Right atrium auricular region (tissue), 2 donors: ENCODE measurements around the gene CLDN9. TPM values are rescaled to one million over a fixed set of nuclear protein-coding genes. Genes with fewer than 3 reads are reported as not detected.
A peak's percentile ranks its signal among the peaks of the same experiment; 100 is the strongest.

Experiments
- DNase-seq: peaks from one replicate; pipeline ENCODE4 v3.0.0-alpha.2; 2019; ENCODE audit warnings: low spot score
- H3K27ac ChIP-seq, 2 donors: fragments of 200-600 bp; sonication (generic); 1 replicate in 1 of 2; 2 replicates in 1 of 2; pipeline ENCODE4 v1.5.1; 2016 to 2019
- H3K27me3 ChIP-seq, 2 donors: fragments of 200-600 bp; sonication (generic); one replicate each; pipeline versions ENCODE4 v1.5.1 to v1.6.0; 2017 to 2019
- H3K36me3 ChIP-seq: fragments of 200-600 bp; sonication (generic); one replicate; pipeline ENCODE4 v1.5.1; 2016
- H3K4me1 ChIP-seq, 2 donors: fragments of 200-600 bp; sonication (generic); one replicate each; pipeline versions ENCODE4 v1.5.1 to v1.6.0; 2017 to 2019
- H3K4me3 ChIP-seq, 2 donors: fragments of 200-600 bp; sonication (generic); 1 replicate in 1 of 2; 2 replicates in 1 of 2; pipeline ENCODE4 v1.5.1; 2017 to 2019; ENCODE audit warnings: mild to moderate bottlenecking in 1 of 2, moderate library complexity in 1 of 2
- H3K9me3 ChIP-seq, 2 donors: fragments of 200-600 bp; sonication (generic); one replicate each; pipeline ENCODE4 v1.5.1; 2019
- CTCF ChIP-seq, 2 donors: fragments of 200-600 bp; sonication (generic); IDR thresholded peaks; one replicate each; pipeline ENCODE4 v1.5.1; 2019; ENCODE audit warnings: antibody characterized with exemption in 2 of 2
- total RNA-seq, 2 donors: library from RNA; depleted of rRNA; stranded (reverse); fragments of >200 nt; gene quantifications; one replicate each; pipeline ENCODE4 v1.1.0, GENCODE V29; 2016

The CLDN9 gene
- total RNA-seq, 2 donors from 2014 or later: 0.39 TPM; not detected in 1

GRCh38 chr16:3017344-3017743 is 4.6 kb downstream of the CLDN9 start:
- no peak for DNase-seq
- no peak for TF ChIP-seq CTCF (IDR thresholded peaks at IDR 0.05)
- Histone ChIP-seq H3K4me1 (peaks cover 0 to 32% of the 10 kb centered on the region in 2 donors), H3K27me3 (peaks cover 0 to 12% of the 10 kb centered on the region in 2 donors), H3K4me3 (no peak overlapping the region), H3K9me3 (no peaks in the 10 kb centered on the region), H3K27ac (no peak overlapping the region), H3K36me3 (no peaks in the 10 kb centered on the region)

DNA sequence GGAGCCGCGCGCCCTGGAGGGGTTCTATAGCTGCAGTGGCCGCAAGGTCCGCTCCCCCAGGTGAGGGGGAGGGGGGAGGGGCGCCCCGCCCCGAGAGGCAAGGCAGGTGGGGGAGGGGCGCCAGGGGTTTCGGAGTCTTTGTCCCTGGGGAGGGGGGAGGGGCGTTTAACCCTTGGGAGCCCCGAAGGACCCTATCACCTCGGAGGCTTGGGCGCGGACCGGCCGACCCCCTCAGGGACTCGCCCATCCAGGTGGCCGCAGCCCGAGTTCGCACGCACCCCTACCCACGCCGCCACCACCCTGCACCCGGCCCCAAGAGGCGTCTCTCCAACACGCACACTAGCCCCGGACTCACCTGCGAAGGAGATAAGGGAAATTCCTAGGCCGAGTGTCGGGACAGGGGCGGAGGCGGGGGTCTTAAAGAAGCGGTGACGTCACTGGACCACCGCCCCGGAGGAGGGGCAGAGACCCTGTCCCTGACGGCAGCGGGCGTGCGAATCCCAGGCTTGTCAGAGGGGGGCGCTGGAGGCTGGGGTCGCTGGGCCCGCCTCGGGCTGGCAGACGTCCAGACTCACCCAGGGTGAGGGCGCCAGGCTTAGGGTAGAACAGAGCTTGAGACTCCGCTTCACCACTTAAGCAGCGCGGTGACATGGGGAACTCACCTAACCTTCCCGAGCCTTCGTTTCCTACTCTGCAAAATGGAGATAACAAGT is 5.2 kb downstream of the CLDN9 start, which contains the start of gene CLDN6:
CLDN6 (minus strand) TSS at position 390 of the 713 bp plus-strand sequence. CDS start 2,162 bp downstream, outside the sequence.
- H3K27ac ChIP-seq: no peak within 1 kb of the TSS
- H3K4me1 ChIP-seq: peaks cover 0 to 38% of the 10 kb centered on the region in 2 donors
- DNase-seq: no peak
- H3K9me3 ChIP-seq: no peaks in the 10 kb centered on the region
- no peaks in the 10 kb centered on the region for H3K36me3 ChIP-seq
- TF ChIP-seq CTCF (IDR thresholded peaks at IDR 0.05): no peak
- H3K27me3 ChIP-seq: peaks cover 0 to 11% of the 10 kb centered on the region in 2 donors
- H3K4me3 ChIP-seq: no peak within 1 kb of the TSS

- peak overlapping the region in 1 of 2 donors; percentile 99 for H3K27ac ChIP-seq
- H3K4me1 ChIP-seq: peaks cover 0 to 51% of the 10 kb centered on the region in 2 donors
- no peak for DNase-seq
- no peak for TF ChIP-seq CTCF (IDR thresholded peaks at IDR 0.05)
- peaks cover 0 to 11% of the 10 kb centered on the region in 2 donors for H3K27me3 ChIP-seq
- H3K4me3 ChIP-seq: peak overlapping the region; percentile 74 to 94
- no peaks in the 10 kb centered on the region for H3K36me3 ChIP-seq
- no peaks in the 10 kb centered on the region for H3K9me3 ChIP-seq
Measured at GRCh38 chr16:3019594-3020246, 7.0 kb downstream of the CLDN9 start.

DNA sequence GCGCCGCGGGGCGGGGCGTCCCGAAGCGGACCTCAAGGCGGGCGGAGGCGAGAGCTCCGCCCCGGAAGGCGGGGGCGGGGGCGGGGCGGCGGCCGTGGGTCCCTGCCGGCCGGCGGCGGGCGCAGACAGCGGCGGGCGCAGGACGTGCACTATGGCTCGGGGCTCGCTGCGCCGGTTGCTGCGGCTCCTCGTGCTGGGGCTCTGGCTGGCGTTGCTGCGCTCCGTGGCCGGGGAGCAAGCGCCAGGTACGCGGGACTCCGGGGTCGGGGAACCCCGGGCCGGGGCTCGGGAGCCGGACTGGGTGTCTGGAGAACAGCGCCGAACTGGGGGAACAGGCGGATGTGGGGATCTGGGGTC is 7.5 kb downstream of the CLDN9 start, which contains the start of gene TNFRSF12A:
TNFRSF12A (plus strand) TSS at position 122 of the 357 bp plus-strand sequence; CDS start at position 152, 30 bp downstream.
- TF ChIP-seq CTCF (IDR thresholded peaks at IDR 0.05): peak in 1 of 2 donors; percentile 26
- no peaks in the 10 kb centered on the region for H3K9me3 ChIP-seq
- H3K36me3 ChIP-seq: no peaks in the 10 kb centered on the region
- peaks cover 0 to 11% of the 10 kb centered on the region in 2 donors for H3K27me3 ChIP-seq
- H3K4me1 ChIP-seq: peaks cover 0 to 56% of the 10 kb centered on the region in 2 donors
- peak within 1 kb of the TSS; percentile 74 to 94 for H3K4me3 ChIP-seq
- DNase-seq: peak; percentile 86
- H3K27ac ChIP-seq: peak within 1 kb of the TSS; percentile 95 to 99

DNA sequence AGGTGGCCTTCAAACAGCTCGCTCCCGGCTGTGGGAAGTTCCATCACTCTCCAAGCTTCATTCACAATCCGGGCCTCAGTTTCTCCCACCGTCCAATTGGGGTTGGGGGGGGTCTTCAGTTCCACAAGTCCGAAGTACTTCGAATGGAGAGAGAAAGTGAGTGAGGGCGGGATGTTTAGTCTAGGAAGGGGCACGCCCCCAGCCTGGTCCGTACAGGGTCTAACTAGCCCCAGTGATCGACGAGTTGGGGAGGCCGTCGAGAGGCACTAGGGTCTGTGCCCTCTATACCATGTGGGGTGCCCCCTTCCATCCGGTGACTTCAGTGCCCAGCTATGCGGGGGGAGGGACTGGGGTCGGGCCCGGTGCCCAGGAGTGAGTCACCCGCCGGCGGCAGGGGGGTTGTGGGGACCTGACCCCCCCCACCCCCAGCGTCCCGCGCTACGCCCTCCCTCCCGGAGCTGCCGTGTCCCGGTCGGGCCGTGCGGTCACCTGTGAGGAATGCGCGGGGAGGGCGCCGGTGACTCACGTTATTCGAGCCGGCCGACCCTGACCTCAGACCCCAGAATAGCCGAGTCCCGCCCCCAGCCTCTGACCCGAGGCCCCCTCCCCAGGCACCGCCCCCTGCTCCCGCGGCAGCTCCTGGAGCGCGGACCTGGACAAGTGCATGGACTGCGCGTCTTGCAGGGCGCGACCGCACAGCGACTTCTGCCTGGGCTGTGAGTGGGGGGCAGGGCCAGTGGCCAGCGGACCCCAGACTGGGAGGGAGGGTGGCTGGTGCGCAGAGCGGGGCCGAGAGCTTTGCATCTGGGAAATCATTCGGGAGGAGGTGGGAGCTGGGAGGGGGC is 8.1 kb downstream of the CLDN9 start:
- peak; percentile 85 for DNase-seq
- peak overlapping the region; percentile 74 to 94 for H3K4me3 ChIP-seq
- peak overlapping the region; percentile 95 to 99 for H3K27ac ChIP-seq
- H3K4me1 ChIP-seq: peaks cover 0 to 56% of the 10 kb centered on the region in 2 donors
- no peak for TF ChIP-seq CTCF (IDR thresholded peaks at IDR 0.05)
- no peaks in the 10 kb centered on the region for H3K36me3 ChIP-seq
- H3K9me3 ChIP-seq: no peaks in the 10 kb centered on the region
- peaks cover 0 to 11% of the 10 kb centered on the region in 2 donors for H3K27me3 ChIP-seq
